ENCODE measurements around the gene NBEA. TPM values are rescaled to one million over a fixed set of nuclear protein-coding genes. Genes with fewer than 3 reads are reported as not detected.

NBEA gene
- total RNA-seq, 1 donor from 2014 or later = 23.8 TPM

DNA sequence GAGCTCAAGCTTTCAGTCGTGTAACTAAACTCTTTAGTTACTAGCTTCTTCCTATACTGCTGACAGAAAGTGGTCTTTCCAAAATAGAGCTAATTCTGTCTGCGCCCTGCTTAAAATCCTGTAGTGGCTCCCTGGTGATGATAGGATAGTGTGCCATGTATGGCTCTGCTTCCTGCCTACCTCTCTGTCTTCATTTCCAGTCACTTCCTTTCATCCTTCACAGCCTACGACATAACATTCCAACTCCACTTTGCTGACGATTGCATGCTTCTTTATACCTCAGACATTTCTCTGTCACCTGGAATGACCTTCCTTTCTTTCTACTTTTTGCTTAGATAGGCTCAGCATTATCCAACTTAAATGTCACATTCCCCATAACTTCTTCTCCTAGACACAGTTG lies 343.6 kb downstream of the NBEA start:
- DNase-seq = no peak

DNA sequence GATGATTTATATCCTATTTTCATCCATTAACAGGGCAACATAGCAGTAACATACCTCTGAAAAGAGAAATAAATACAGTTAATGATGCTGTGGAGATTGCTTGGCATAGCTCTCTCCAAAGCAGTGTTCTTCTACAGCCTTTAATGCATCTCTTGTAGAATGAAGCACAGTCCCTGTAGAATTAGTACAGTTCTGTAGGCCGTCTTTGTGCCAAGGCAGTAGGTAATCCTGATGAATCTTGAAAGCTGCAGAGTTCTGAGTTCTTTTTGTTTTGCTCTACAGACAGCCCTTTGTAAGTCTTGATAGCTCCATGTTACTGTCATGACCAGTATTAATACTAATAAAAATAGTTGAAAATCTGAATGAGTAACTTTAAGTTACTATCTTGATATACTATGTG lies 350.3 kb downstream of the NBEA start:
- DNase-seq = no peak

DNA sequence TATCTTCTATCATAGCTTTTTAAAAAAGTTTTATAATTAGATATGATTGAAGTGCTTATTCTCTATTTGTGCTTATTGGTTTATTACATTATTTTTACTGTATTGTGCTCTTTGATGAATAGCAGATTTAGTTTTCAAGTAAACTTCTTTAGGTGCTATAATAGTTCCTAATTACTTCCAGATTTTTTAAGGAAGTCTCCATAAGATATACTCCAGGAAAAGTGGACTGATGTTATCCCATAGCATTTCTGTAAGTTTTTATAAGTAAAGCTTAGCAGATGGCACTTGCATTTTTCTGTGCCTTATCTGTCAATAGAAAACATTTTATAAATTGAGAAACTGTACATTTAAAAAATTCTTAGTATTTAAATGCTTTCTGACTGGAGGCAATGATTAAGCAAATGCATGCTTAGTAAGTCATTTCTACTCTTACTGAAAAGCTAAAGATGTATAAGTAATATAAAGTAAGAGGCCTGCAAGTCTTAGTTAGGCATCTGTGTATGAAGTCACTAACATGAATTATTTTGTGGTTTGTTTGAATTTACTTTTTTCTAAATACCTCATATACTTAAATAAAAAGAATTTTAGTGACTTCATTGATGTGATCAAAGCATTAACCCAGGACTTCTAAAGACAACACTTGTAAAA lies 351.6 kb downstream of the NBEA start:
- DNase-seq = no peak

DNA sequence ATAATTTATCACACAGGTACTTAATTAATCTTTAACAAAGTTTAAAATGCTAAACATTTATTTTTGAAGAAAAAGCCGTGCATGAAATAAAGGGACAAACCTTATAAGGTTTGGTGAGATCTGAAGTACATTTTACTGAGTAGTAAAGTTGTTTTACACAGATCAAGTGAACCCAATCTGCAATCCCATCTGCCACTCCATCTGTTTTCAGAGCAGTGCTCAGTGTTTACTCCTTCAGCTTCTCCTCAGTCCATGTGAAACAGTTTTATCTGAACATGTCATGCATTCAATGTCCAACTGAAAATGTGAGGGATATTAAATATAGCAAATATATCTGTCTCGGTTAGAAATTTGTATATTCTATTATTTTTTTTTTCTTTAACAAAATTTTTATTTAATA lies 367.6 kb downstream of the NBEA start:
- DNase-seq = peak; percentile 2

DNA sequence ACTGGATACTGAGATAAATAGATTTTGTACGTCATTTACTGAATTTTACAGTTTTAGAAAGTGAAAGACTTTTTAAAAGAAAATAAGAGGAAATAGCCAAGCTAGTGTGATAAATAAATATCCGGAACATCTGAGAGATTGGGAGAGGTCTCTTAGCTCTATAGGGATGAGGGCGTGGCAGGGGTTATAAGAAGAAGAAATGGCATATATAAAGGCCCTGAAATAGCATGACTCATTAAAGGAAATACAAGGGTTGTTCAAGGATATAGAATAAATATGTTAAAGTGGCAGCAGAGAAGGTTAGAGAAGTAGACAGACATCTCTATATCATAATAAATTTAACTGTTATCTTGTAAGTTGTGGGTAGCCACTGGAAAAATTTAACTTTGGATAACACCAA lies 390.1 kb downstream of the NBEA start:
- no peak for DNase-seq

DNA sequence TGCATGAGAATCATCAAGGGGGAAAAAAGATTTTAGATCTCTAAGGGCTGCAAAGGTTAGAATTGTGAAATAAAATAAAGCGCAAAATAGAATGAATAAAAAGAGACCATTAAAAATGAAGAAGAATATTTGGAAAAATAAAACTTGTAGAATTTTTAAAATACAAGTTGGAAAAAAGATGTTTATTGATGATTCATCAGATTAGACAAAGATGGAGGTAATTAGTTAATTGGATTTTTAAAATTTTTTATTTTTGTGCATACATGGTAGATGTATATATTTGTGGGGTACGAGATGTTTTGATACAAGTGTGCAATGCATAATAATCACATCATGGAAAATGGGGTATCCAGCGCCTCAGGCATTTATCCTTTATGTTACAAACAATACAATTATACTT lies 391.1 kb downstream of the NBEA start:
- no peak for DNase-seq

DNA sequence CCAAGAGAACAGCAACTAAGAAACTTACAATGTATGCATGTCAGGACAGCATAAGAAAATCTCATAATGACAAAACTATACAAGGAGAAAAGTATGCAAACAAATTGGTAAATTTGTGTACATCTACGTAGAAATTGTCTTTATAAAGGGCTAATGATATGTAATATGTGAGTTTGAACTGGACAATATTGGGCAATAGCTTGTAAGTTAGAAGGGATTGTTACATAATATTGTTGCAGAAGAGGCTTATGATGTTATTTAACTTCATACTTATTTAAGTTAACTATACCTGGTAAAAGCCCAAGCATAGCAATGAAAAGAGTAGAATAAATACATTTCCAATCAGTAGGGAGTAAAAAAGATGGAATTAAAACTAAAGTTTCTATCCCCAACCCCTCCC lies 400.4 kb downstream of the NBEA start:
- no peak for DNase-seq

DNA sequence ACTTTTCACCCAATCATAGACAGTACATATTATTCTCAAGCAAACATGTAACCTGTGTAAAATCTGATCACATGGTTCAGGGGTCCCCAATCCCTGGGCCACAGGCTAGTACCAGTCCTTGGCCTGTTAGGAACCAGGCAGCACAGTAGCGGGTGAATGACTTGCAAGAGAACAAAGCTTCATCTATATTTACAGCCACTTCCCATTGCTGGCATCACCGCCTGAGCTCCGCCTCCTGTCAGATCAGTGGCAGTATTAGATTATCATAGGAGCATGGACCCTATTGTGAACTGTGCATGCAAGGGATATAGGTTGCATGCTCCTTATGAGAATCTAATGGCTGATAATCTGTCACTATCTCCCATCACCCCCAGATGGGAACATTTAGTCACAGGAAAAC lies 401.3 kb downstream of the NBEA start:
- DNase-seq = no peak

DNA sequence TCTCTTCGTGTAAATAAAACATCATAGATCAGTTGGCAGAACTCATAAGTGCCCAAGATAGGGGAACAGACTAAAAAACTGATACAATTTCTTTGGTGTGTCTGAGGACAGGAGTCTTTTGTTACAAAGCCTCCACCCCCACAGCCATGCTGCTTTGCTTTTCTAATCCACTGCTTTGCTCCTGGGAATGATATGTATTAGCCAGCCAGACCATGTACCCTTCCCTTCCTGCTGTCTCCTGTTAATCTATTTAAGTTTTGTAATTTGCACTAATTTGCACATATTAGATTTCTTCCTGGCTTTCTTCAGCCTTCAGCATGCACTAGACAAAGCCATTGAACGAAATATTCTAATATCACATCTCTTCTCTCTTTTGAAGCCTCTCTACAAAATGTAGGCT lies 403.9 kb downstream of the NBEA start:
- no peak for DNase-seq

DNA sequence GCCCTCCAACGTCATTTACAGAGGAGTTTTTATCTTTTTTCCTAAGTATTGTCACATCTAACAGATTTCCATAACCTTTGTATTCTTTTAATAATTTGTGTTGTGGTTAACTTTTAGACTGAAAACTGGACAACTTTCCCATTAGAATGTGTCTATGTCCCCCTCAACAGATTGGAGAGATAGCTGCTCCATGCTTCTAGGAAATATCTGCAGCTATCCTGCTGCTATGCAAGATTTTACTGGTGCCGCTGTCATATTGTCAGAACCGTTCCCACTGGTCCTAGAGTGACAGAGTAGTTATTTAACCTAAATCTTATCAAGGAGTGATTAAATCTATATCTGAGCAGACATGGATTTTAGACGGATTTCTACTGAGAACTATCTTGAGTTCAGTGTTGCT lies 404.4 kb downstream of the NBEA start:
- no peak for DNase-seq

DNA sequence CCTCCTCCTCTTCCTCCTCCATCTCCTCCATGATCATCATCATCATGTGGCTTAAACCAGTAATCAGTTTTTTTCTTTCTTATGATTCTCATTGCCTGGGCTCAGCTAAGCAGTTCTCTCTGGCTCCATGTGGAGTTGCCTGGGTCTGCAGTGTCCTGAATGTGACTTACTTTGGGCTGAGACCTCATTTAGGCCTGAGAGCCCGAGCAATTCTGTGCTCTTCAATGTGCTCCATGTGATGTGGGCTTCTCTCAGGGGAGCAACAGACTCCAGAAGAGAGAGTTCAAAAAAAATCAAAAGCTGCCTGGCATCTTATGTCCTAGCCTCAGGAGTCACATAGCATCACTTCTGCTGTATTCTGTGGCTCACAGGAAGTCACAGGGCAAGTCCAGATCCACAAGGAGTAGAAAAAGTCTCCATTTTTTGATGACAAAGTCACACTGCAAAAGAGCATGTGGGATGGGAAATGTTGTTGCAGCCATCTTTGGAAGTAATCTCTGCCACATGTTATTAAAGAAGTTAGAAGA lies 405.7 kb downstream of the NBEA start:
- DNase-seq = no peak

DNA sequence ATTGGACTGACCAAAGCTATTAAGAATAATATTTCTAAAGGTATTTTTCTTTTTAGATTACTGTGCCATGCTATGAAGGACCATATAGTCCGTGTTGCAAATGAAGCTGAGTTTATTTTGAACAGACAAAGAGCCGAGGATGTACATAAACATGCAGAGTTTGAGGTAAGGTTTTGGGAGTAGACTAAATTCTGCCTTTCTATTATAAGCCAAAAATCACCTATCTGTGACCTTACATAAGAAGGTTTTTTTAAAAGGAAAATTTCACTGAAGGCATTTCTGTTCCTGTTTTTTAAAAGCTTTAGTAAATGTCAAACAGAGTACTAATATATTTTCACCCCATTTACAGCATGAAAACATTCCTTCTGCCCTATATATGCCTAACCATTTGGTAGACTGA lies 407.0 kb downstream of the NBEA start:
- no peak for DNase-seq

DNA sequence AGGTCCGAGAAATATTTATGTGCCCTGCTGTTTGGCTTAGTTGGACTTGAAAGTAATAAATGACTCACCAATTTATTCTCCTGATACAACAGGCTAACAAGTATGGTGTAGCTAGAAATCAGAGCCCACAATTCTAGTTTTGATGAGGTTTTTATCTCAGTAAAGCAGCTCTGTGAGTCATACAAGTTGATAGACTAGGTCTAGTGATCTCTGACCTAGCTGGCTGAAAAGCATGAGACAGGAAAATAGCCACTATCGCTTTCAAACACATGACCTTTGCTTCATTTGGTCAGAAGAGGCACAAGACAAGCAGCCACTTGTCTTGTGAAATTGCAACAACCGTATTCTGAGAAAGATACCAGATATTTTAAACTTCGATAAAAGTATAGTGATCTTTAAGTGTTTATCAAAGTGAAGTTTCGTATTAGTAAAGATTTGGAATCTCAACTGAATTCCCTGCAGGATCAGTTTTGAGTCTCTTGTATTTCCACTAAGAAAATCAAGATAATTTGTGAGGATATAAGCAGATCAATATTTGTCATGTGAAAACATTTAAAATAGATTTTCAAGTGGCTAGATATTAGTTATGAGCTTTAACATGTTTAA lies 407.7 kb downstream of the NBEA start:
- no peak for DNase-seq

DNA sequence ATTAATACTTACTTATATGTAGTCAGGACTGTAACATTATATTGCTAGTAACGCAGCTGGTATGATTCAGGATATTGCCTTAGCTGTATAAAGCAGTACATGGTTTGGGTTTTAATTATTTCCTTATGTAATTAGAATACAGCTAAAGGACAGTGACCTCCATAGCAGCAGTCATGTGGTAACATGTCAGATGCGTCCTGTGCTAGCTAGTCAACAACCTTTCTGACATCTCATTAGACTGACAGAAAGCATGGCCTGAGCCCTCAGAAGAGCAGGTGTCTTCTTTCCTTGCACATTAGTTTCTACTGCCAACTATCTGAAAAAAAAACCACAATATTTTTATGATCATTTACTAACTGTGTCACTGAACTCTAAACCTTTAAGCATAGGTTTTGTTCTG lies 412.2 kb downstream of the NBEA start:
- no peak for DNase-seq

DNA sequence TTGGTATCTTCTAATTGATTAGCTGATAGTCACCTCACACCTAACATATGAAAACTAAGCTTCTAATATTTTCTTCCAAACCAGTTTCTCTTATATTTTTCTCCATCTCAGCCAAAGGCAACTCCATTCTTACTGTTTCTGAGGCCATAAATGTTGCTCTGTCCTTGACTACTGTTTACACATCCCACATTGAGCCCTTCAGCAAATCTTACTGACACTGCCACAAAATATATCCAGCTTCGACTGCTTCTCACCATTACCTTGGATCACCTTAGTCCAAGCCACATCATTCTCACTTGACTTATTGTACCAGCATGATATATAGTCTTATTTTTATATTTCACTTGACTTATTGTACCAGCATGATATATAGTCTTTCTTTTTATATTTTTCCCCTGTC lies 412.8 kb downstream of the NBEA start:
- DNase-seq = no peak

DNA sequence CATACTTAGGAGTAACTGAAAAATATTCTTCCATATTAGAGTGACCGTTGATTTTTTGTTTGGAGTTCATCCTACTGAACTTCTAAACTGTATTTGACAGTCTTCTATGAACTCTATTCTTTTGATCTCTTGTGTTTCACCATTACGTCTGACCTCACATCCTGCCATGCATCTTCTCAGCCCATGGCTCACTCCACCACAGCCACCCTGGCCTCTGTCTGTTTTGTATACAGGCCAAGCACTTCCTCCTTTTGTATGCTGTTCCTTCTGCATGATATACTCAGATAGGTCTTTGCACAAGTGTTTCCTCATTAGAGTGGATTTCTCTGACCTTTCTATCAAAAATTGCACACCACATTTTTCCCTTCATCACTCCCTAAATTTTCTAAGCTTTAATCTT lies 414.5 kb downstream of the NBEA start:
- no peak for DNase-seq

DNA sequence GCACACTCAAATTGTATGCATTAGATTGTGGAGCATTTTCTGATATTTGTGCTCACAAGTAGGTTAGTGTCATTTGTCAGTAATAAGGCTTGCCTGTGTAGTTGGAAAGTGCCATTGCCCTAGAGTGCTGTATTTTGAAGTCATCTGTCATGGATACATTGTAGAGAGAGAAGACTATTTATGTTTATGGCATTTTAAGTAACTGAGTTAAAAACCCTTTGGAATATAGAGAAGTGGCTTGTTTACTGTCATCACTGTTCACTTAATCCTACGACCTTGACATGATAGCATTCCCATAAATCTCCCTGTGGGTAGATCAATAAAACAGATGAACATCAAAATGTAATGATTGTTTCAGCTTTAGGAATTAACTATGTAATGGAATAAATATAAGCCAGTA lies 423.8 kb downstream of the NBEA start:
- DNase-seq = no peak

DNA sequence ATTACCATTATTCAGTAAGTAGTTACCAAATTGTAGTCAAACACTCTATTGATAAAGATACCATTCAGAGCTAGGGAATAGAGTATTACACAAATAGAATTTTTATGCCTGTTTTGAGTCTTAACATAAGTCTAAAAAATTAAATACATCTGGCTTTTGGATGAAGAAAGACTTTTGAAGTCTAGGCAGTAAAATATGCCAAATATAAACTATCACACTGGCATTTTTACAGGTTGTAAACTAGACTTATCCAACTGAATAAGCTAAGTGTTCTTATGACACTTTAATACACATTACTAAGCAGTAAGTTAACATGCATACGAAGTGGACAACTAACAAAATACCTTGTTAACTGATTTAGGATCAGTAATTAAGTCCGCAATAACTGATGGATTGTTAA lies 425.5 kb downstream of the NBEA start:
- DNase-seq = no peak

DNA sequence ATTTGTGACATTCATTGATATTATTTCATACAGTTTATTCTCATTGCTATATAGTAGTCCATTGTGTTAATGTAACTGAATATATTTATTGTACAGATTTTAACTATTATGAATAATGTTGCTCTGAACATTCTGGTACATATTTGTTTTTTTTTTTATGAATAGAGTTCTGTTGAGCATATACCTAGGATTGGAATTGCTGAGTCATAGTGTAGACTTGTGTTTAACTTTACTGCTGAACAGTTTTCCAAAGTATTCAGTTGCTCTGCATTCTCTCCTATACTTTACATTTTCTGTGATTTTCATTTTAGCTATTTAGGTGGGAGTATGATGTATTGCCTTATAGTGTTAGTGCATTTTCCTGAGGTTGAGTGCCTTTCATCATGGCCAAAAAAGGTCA lies 436.9 kb downstream of the NBEA start:
- no peak for DNase-seq

DNA sequence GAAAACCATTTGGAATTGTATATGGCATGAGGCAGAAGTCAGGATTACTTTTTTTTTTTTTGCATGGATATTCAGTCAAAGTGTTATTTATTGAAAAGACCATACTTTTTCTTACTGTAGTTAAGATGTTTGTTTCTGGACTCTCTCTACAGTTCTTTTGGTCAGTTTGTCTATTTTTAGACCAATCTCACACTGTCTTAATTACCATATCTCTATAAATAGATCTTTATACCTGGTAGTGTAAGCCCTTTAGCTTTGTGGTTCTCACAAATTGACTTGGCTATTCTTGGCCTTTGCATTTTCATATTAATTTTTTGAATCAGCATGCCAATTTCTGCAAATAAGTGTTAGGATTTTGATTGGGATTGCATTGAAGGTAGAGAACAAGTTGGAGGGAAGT lies 437.6 kb downstream of the NBEA start:
- no peak for DNase-seq

DNA sequence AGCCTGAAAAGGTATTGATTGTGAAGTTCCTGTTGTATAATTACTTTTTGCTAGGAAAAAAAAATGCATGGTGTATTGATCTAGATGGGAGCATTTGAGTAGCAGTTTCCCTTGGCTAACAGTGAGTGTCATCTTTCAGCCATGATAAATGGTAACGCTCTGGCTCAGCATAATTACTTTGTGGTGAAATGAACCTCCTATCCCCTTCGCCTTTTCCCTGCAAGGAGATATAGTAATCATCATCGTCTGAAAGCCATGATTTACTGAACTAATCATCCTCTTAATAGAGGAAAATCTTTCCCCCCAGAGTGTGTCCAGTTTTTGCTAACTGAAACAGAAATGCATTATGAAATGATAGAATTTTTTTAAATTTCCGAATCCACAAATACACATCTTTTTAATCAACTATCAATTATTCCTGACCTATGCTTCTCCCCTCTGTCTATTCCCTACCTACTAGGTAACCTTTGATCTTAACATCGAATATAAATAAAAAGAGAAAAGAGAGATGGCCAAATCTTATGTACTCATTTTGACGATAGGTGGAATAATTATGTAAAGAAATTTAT lies 445.7 kb downstream of the NBEA start:
- DNase-seq = no peak

DNA sequence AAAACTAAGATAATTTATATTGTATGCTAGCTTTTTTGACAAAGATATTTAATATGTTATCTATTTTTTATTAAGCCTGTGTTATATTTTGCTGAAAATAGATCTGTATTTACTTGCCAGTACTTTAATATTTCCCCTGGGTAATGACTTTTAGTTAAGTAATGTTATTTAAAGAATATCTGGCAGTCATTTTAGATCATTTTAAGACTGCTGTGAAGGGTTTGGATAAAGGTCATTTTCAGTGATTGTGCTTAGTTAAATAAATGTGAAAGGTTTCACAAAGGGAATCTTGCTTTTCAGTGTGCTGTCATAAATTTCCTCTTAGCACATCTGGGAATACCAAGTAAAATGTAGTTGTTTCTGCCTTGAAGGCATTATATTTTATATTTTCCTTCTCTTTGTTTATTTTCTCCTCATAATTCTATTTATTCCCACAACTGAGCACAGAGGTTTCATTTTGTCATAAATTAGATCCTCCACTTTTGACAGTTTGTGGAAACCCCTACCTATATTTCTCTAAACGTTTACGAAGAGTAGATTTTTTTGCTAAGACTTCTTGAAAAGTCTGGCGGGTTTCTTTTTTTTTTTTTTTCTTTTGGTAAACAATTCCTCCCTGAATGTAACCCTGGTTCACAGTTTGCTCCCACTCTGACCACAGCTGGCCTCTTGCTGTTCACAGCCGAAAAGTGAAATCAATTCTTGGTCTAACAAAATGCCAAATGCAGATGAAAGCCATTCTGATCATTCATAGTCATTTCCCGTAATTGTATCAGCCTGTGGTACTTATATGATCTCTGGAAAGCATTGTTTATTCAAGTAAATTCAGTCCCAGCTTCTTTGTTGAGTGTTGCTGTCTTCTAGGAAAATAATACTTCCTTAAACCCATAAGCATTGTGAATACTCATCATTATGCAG lies 446.6 kb downstream of the NBEA start:
- DNase-seq = peak; percentile 28

DNA sequence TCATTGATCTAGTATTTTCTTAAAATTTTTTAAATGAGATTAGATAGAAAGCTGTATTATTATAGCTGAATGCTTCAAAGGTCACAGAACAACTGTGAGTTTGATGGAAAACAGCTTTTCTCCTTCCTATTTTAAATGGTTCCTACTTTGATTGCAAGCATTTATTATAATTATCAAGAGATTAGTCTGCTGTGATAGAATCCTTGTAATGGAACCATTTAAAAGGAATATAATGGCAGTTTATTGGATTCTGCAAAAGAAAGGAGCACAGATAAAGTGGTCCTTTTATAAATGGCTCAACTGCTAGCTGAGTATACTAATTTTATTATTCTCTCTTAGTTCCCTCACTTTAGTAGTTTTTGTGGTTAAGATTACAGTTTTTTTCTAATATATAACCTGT lies 447.5 kb downstream of the NBEA start:
- no peak for DNase-seq

All from tongue (tissue), 2 donors.